DOHH2 (cell line): ENCODE data around the gene RPH3AL.

Experiments
- H3F3A ChIP-seq: fragments of 200-600 bp; sonication (generic), shearing (Covaris generic); 2 replicates; pipeline ENCODE4 v1.6.0; 2016; ENCODE audit warnings: antibody characterized with exemption, mild to moderate bottlenecking; ENCODE audit not compliant: control insufficient read depth, insufficient read depth
- H3K27ac ChIP-seq: fragments of 200-600 bp; sonication (generic); 2 replicates; pipeline ENCODE4 v1.5.1; 2014; ENCODE audit warnings: low read depth, mild to moderate bottlenecking, low read length, moderate library complexity
- H3K27me3 ChIP-seq: fragments of 200-600 bp; sonication (generic); 2 replicates; pipeline ENCODE4 v1.6.1; 2014; ENCODE audit warnings: mild to moderate bottlenecking, low read length, mixed read lengths; ENCODE audit not compliant: control insufficient read depth
- H3K36me3 ChIP-seq: fragments of 200-600 bp; sonication (generic); 2 replicates; pipeline ENCODE4 v1.6.1; 2014; ENCODE audit warnings: mild to moderate bottlenecking, low read length, moderate library complexity, mixed read lengths; ENCODE audit not compliant: control insufficient read depth
- H3K4me1 ChIP-seq: fragments of 200-600 bp; sonication (generic); 2 replicates; pipeline ENCODE4 v1.6.1; 2014; ENCODE audit warnings: mild to moderate bottlenecking, low read length, mixed read lengths; ENCODE audit not compliant: control insufficient read depth
- H3K4me2 ChIP-seq: fragments of 200-600 bp; sonication (generic); 2 replicates; pipeline ENCODE4 v1.6.0; 2014; ENCODE audit warnings: mild to moderate bottlenecking, low read length, moderate library complexity
- H3K4me3 ChIP-seq: fragments of 200-600 bp; sonication (generic); 2 replicates; pipeline ENCODE4 v1.5.1; 2014; ENCODE audit warnings: mild to moderate bottlenecking, low read length, mixed read lengths
- H3K79me2 ChIP-seq: fragments of 200-600 bp; sonication (generic); 2 replicates; pipeline ENCODE4 v1.6.1; 2014; ENCODE audit warnings: mild to moderate bottlenecking, low read length, mixed read lengths; ENCODE audit not compliant: control insufficient read depth
- H3K9me2 ChIP-seq: fragments of 200-600 bp; sonication (generic); replicated peaks from 2 replicates; pipeline ENCODE4 v1.6.1; 2014; ENCODE audit warnings: mild to moderate bottlenecking, low read length, mixed read lengths; ENCODE audit not compliant: control insufficient read depth
- H3K9me3 ChIP-seq: fragments of 200-600 bp; sonication (generic); 2 replicates; pipeline ENCODE4 v1.6.1; 2014; ENCODE audit warnings: antibody characterized with exemption, low read length, mixed read lengths; ENCODE audit not compliant: control insufficient read depth, insufficient read depth
- H4K20me1 ChIP-seq: fragments of 200-600 bp; sonication (generic); 2 replicates; pipeline ENCODE4 v1.6.0; 2014; ENCODE audit warnings: low read depth, mild to moderate bottlenecking, antibody characterized with exemption, low read length, moderate library complexity; ENCODE audit not compliant: control insufficient read depth, insufficient read depth
- CTCF ChIP-seq: fragments of 200-600 bp; sonication (generic); IDR thresholded peaks from one replicate; pipeline ENCODE4 v1.5.1; 2014; ENCODE audit warnings: antibody characterized with exemption, mild to moderate bottlenecking, low read depth, low read length; ENCODE audit not compliant: poor library complexity, severe bottlenecking
- EZH2phosphoT487 ChIP-seq: fragments of 200-600 bp; sonication (generic); IDR thresholded peaks from 2 replicates; pipeline ENCODE4 v1.6.1; 2017; ENCODE audit warnings: borderline replicate concordance, mild to moderate bottlenecking, antibody characterized with exemption, low read length, moderate library complexity, mixed read lengths

RPH3AL gene

GRCh38 chr17:285751-286422 is 66.7 kb downstream of the RPH3AL start:
- H3K4me1 ChIP-seq = no peaks in the 10 kb centered on the region
- H3K4me3 ChIP-seq = no peak overlapping the region
- H3K9me3 ChIP-seq = no peaks in the 10 kb centered on the region
- H3F3A ChIP-seq = no peaks in the 10 kb centered on the region
- H3K27me3 ChIP-seq = no peaks in the 10 kb centered on the region
- TF ChIP-seq EZH2phosphoT487 = no peak
- TF ChIP-seq CTCF = no peak
- H3K79me2 ChIP-seq = no peaks in the 10 kb centered on the region
- no peak overlapping the region for H3K4me2 ChIP-seq
- no peak overlapping the region for H3K27ac ChIP-seq
- no peaks in the 10 kb centered on the region for H4K20me1 ChIP-seq
- no peaks in the 10 kb centered on the region for H3K9me2 ChIP-seq
- H3K36me3 ChIP-seq = no peaks in the 10 kb centered on the region

GRCh38 chr17:284676-285355 is 67.8 kb downstream of the RPH3AL start:
- H3K4me2 ChIP-seq = no peak overlapping the region

GRCh38 chr17:283911-284675 is 68.5 kb downstream of the RPH3AL start:
- Histone ChIP-seq H3K27me3 (no peaks in the 10 kb centered on the region), H3K27ac (no peak overlapping the region), H4K20me1 (no peaks in the 10 kb centered on the region), H3K9me3 (no peaks in the 10 kb centered on the region), H3K9me2 (no peaks in the 10 kb centered on the region), H3K36me3 (no peaks in the 10 kb centered on the region), H3K4me2 (no peak overlapping the region), H3K4me3 (no peak overlapping the region), H3K4me1 (no peaks in the 10 kb centered on the region), H3F3A (no peaks in the 10 kb centered on the region), H3K79me2 (no peaks in the 10 kb centered on the region)
- no peak for TF ChIP-seq CTCF
- TF ChIP-seq EZH2phosphoT487 = no peak

More at GRCh38 chr17:284676-285355, 67.8 kb downstream of the RPH3AL start:
- no peaks in the 10 kb centered on the region for H3K4me1 ChIP-seq
- no peaks in the 10 kb centered on the region for H3F3A ChIP-seq
- H4K20me1 ChIP-seq = no peaks in the 10 kb centered on the region
- H3K9me2 ChIP-seq = no peaks in the 10 kb centered on the region
- H3K27ac ChIP-seq = no peak overlapping the region
- no peaks in the 10 kb centered on the region for H3K9me3 ChIP-seq
- no peak for TF ChIP-seq CTCF
- TF ChIP-seq EZH2phosphoT487 = no peak
- H3K36me3 ChIP-seq = no peaks in the 10 kb centered on the region
- no peaks in the 10 kb centered on the region for H3K27me3 ChIP-seq
- no peaks in the 10 kb centered on the region for H3K79me2 ChIP-seq
- no peak overlapping the region for H3K4me3 ChIP-seq
